Skin of body (tissue), 3 donors: ENCODE measurements around the gene C5orf22. TPM values are rescaled to one million over a fixed set of nuclear protein-coding genes. Genes with fewer than 3 reads are reported as not detected.

Experiments
- DNase-seq: peaks from one replicate; lab custom pipeline; 2025; lab: John Stamatoyannopoulos, UW
- small RNA-seq: library from RNA; depleted of rRNA; stranded (forward); fragments of <200 nt; gene quantifications from one replicate; pipeline ENCODE3, GENCODE V24; 2014; ENCODE audit warnings: low replicate concordance
- total RNA-seq: library from RNA; depleted of rRNA; stranded (reverse); fragments of >200 nt; gene quantifications from one replicate; pipeline ENCODE4 v1.2.3, GENCODE V29; 2014

The C5orf22 gene
- total RNA-seq, 1 donor from 2014 or later = 14.0 TPM

GRCh38 chr5:31604240-31604639, 72.1 kb downstream of the C5orf22 start:
- no peak for DNase-seq

- no peak for DNase-seq
Observed at GRCh38 chr5:31604644-31605043, 72.5 kb downstream of the C5orf22 start.

Small RNAs within 50 kb of the gene (small RNA-seq; reads per million reads assigned to genes)
- gene RF00019 = not detected
- gene RNU6-363P = not detected

Other genes with a start within 250 kb of the C5orf22 start
- gene DROSHA, start 208 bp upstream of the C5orf22 start, total RNA-seq = 68.2 TPM
- 34.9 TPM for gene PDZD2, start 106.8 kb downstream of the C5orf22 start, total RNA-seq